Amniotic epithelial cell (primary cell): ENCODE results near the gene AP3S1.
A peak's percentile ranks its signal among the peaks of the same experiment; 100 is the strongest.

Source experiments
- DNase-seq: peaks from one replicate; pipeline ENCODE4 v3.0.0-alpha.2; 2010; ENCODE audit warnings: low read depth

AP3S1 gene

DNA sequence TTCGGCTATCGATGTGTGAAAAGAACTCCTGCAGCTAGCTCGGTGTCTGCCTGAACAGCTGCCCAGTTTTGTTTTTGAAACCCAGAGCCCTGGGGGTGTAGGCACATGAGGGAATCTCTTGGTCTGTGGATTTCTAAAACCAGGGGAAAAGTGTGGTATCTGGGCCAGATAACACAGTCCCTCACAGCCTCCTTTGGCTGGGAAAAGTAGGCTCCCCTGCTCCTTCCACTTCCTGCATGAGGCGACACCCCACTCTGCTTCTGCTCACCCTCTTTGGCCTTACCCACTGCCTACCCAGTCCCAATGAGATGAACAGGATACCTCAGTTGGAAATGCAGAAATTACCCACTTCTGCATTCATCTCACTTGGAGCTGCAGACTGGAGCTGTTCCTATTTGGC is 15.8 kb upstream of the AP3S1 start:
- DNase-seq: no peak

DNA sequence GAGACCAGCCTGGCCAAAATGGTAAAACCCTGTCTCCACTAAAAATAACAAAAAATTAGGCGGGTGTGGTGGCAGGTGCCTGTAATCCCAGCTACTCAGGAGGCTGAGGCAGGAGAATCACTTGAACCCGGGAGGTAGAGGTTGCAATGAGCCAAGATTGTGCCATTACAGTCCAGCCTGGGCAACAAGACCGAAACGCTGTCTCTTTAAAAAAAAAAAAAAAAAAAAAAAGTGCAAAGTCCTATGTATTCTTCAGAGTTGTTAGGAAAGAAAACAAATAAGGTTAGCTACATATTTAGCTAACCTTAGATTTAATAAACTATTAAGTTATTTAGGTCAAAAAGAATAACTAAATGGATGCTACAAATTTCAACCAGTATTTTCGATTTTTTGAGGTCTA is 11.8 kb upstream of the AP3S1 start:
- DNase-seq: no peak

DNA sequence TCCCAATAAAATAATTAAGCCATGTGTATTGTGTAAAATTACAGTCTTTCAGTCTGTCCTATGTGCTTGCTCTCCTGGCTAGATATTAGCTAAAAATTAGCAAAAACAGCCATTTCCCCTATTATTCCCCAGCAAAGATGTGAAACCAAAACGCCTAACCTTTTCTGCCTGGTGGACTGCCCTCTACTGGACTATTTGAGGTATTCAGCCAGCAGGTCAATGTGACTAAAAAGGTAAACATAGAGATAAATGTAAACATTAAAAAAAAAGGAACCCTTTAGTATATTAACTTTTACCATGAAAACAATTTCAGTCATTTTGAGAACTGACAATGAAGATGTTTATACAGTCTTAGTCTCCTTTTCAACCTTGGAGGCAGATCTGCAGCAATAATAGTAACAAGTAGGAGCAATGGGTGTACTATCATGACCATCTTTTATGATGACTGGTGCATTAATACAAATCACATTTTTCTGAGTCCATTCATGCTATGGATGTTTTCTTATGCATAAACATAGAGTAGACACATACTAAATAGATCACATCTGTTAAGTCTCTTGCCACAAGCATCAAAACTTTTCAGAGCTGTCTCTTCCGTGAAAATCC is 10.5 kb upstream of the AP3S1 start:
- peak; percentile 32 for DNase-seq

DNA sequence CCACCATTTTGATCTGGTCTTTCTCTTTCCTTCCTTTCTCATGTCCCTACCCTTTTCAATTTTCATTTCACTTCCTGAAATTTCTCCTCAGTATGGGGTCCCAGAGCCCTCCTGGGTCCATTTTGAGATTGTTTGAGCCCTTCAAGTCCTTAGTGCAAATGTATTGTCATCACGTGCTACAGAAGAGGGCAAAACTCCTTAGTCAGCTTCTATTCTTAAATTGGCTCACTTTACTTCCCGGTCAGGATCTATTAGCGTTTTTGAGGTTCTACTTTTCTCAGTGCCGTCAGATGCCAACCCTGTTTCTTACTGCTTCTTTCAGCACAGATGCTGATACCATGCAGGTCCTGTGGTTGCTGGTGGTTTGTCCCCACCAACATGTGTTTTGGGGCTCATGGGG is 6.3 kb upstream of the AP3S1 start:
- DNase-seq: no peak

GRCh38 chr5:115838885-115839518 is 2.7 kb upstream of the AP3S1 start:
- peak; percentile 49 for DNase-seq

- no peak for DNase-seq
These were observed 862 bp upstream of the AP3S1 start for GRCh38 chr5:115840873-115841272.

GRCh38 chr5:115842089-115842935 is 577 bp downstream of the AP3S1 start:
- peak; percentile 15 for DNase-seq

- no peak for DNase-seq
These were observed 1.2 kb downstream of the AP3S1 start for GRCh38 chr5:115842952-115843351.

- no peak for DNase-seq
These were observed 1.9 kb downstream of the AP3S1 start for GRCh38 chr5:115843444-115844130.

GRCh38 chr5:115844321-115844817 is 2.6 kb downstream of the AP3S1 start:
- no peak for DNase-seq

GRCh38 chr5:115847290-115847689 is 5.6 kb downstream of the AP3S1 start:
- no peak for DNase-seq

GRCh38 chr5:115849258-115849798 is 7.6 kb downstream of the AP3S1 start:
- DNase-seq: no peak

DNA sequence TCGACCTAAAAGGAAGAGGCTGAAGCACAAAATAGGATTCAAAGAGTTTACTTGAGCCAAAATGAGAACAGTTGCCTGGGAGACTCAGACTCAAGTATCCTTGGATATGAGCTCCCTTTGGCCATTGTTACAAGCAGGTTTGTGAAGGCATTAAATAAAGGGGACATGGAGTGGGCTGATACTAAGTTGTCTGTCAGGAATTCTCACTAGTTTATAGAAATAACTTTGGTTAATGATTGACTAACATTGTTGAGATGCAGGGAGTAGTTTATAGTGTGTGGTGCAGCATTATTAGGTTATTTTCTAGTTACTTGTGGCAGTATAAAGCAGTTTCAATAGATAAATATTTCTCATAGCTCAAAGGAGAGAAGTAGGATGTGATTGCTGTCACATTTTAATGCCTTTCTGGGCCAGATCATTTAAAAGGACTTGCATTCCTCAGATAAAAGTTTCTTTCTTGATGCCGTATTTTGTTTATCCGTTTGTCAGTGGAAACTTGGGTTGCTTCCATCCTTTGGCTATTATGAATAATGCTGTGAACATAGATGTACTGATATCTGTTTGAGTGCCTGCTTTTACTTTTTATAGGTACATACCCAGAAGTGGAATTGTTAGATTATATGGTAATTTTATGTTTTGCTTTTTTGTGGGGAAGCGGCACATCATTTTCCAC is 9.1 kb downstream of the AP3S1 start:
- peak; percentile 42 for DNase-seq

GRCh38 chr5:115854139-115854538 is 12.4 kb downstream of the AP3S1 start:
- no peak for DNase-seq

GRCh38 chr5:115855959-115856358 is 14.2 kb downstream of the AP3S1 start:
- peak; percentile 68 for DNase-seq

DNA sequence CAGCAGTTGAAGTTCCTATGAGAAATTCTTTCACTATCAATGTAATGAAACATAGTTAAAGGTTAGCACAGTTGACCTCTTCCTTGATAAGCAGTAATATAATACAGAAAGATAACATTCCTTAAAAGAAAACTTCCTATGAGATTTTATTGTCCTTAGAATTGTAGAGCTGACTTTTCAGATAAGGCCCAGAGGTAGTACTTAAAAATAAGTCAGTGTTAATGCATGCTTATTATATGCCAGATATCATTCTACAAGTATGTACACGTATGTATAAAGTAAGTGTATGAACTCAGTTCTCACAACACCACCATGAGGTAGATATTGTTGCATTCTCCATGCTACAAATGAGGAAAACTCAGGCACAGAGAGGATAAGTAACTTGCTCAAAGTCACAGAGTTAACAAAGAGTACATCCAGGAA is 15.3 kb downstream of the AP3S1 start:
- no peak for DNase-seq

- DNase-seq: peak; percentile 36
These were observed 16.1 kb downstream of the AP3S1 start for GRCh38 chr5:115857626-115858349.

DNA sequence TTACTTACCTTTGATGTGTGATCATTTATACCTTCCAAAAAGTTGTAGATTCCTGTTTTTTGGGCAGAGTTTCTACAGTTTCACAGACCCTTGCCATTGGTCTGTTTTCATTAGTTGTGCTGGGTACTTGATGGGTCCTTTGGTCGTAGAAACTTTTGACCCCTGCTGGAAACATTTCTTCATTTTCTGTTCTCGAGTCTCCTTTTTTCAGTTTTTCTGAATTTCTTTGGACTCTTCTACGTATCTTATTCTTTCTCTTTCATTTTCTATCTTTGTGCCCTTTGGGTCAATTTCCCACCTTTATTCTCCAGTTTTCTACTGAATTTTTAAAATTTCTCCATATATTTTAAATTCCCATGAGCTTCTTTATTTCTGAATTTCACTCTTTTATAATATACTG is 16.7 kb downstream of the AP3S1 start:
- no peak for DNase-seq

DNA sequence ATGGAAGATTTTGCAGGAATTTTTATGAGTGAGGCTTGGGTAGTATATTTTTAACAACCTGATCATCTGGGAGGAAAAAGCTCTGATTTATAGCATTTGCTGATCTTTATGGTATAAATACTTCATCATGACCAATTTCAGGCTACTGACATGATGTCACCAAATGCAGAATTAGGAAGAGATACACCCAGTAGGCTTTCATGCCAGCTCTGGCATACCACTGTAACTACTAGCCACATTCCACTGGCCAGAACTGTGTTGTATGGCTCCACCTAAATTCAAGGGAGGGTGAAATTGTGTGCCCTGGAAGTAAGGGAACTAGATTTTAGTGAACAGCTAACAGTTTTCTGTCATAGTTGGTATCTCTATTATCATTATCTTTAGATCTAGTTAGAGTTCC is 17.6 kb downstream of the AP3S1 start:
- no peak for DNase-seq

GRCh38 chr5:115869256-115869795 is 27.6 kb downstream of the AP3S1 start:
- DNase-seq: peak; percentile 90

GRCh38 chr5:115872447-115872846 is 30.7 kb downstream of the AP3S1 start:
- DNase-seq: no peak
